ENCODE results near the gene DYNC2H1.

The DYNC2H1 gene

GRCh38 chr11:103338621-103339484, 229.6 kb downstream of the DYNC2H1 start:
- no peak overlapping the region for H3K4me3 ChIP-seq (ENCODE audit: low read depth, low read length)
- TF ChIP-seq, protein P1, sequence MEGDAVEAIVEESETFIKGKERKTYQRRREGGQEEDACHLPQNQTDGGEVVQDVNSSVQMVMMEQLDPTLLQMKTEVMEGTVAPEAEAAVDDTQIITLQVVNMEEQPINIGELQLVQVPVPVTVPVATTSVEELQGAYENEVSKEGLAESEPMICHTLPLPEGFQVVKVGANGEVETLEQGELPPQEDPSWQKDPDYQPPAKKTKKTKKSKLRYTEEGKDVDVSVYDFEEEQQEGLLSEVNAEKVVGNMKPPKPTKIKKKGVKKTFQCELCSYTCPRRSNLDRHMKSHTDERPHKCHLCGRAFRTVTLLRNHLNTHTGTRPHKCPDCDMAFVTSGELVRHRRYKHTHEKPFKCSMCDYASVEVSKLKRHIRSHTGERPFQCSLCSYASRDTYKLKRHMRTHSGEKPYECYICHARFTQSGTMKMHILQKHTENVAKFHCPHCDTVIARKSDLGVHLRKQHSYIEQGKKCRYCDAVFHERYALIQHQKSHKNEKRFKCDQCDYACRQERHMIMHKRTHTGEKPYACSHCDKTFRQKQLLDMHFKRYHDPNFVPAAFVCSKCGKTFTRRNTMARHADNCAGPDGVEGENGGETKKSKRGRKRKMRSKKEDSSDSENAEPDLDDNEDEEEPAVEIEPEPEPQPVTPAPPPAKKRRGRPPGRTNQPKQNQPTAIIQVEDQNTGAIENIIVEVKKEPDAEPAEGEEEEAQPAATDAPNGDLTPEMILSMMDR (IDR thresholded peaks at IDR 0.05; ENCODE audit: borderline replicate concordance, insufficient read depth, low read depth, low read length): 0 out of 2 replicates have a peak, but pooled peaks have one; percentile 10

DNA sequence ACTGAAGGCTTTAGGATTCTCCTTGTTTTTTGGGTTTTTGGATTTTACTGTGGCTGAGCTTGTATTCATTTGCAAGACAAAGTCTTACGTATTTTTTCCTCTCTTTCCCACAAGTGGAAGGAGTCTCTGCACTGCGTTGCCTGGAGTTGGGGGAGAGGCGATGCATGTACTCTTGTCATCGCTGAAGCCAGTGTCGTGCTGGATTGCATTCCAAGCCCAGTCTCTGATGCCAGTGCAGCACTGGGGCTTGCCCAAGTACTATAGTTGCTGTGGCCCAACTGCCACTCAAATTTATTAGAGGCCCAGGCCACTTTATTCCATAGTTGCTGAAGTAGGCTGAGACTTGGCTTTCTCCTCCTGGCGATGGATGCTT, 230.2 kb downstream of the DYNC2H1 start:
- H3K4me3 ChIP-seq (ENCODE audit: low read depth, low read length): no peak overlapping the region

GRCh38 chr11:103340956-103341355, 231.7 kb downstream of the DYNC2H1 start:
- TF ChIP-seq, protein P1 (IDR thresholded peaks at IDR 0.05; ENCODE audit: borderline replicate concordance, insufficient read depth, low read depth, low read length): no peak
- H3K4me3 ChIP-seq (ENCODE audit: low read depth, low read length): no peak overlapping the region

More for the DNA sequence above, 230.2 kb downstream of the DYNC2H1 start:
- TF ChIP-seq, protein P1 (IDR thresholded peaks at IDR 0.05; ENCODE audit: borderline replicate concordance, insufficient read depth, low read depth, low read length): no peak

- no peak overlapping the region for H3K4me3 ChIP-seq (ENCODE audit: low read depth, low read length)
- TF ChIP-seq, protein P1 (IDR thresholded peaks at IDR 0.05; ENCODE audit: borderline replicate concordance, insufficient read depth, low read depth, low read length): no peak
Observed at GRCh38 chr11:103344886-103345285, 235.7 kb downstream of the DYNC2H1 start.

GRCh38 chr11:103349595-103349994, 240.4 kb downstream of the DYNC2H1 start:
- TF ChIP-seq, protein P1 (IDR thresholded peaks at IDR 0.05; ENCODE audit: borderline replicate concordance, insufficient read depth, low read depth, low read length): no peak
- H3K4me3 ChIP-seq (ENCODE audit: low read depth, low read length): no peak overlapping the region

- H3K4me3 ChIP-seq (ENCODE audit: low read depth, low read length): no peak overlapping the region
- TF ChIP-seq, protein P1 (IDR thresholded peaks at IDR 0.05; ENCODE audit: borderline replicate concordance, insufficient read depth, low read depth, low read length): no peak
Observed at GRCh38 chr11:103354656-103355055, 245.4 kb downstream of the DYNC2H1 start.

GRCh38 chr11:103358251-103358650, 249.0 kb downstream of the DYNC2H1 start:
- H3K4me3 ChIP-seq (ENCODE audit: low read depth, low read length): no peak overlapping the region
- TF ChIP-seq, protein P1 (IDR thresholded peaks at IDR 0.05; ENCODE audit: borderline replicate concordance, insufficient read depth, low read depth, low read length): no peak

All from GM12875 (cell line).